Stomach (tissue), 4 donors: ENCODE results near the gene GABBR2.

Experiments used
- EP300 ChIP-seq: sonication (generic); formaldehyde crosslinking; IDR thresholded peaks from one replicate; pipeline ENCODE4 v1.6.1; 2017; ENCODE audit warnings: antibody characterized with exemption
- POLR2A ChIP-seq, 4 donors: fragments of 450-650 bp; IDR thresholded peaks; one replicate each; pipeline ENCODE4 v1.6.1; 2016; ENCODE audit warnings: antibody characterized with exemption in 4 of 4, control low read depth in 2 of 4, mild to moderate bottlenecking in 1 of 4, moderate library complexity in 1 of 4
- TF ChIP-seq, protein P1 (sequence below), 7 experiments: fragments of 450-650 bp in 4 of 7; fragments of 200-600 bp in 3 of 7; sonication (generic) in 3 of 7; IDR thresholded peaks; one replicate each; pipeline ENCODE4 v1.5.1; 2016 to 2019; ENCODE audit warnings: antibody characterized with exemption in 7 of 7, control low read depth in 2 of 7, mild to moderate bottlenecking in 1 of 7

DNA sequence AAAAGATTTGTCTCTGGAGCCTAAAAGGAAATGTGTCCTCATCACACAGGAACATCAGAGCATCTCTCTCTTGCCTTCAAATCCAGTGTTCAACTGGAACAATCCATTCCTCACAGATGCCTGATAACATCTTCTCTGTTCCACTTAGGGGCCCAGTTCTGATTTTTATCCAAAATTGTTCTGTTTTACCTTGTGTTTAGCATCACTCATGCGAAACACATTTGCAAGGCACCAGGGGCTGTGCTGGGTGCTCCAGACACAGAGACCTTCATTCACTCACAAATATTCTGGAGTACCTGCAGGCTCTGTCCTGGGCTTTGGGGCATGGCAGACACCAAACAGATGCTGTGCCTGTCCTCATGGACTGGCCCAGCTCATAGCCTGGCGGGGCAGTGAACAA lies 13.8 kb downstream of the GABBR2 start:
- TF ChIP-seq EP300, result no peak
- TF ChIP-seq, protein P1, sequence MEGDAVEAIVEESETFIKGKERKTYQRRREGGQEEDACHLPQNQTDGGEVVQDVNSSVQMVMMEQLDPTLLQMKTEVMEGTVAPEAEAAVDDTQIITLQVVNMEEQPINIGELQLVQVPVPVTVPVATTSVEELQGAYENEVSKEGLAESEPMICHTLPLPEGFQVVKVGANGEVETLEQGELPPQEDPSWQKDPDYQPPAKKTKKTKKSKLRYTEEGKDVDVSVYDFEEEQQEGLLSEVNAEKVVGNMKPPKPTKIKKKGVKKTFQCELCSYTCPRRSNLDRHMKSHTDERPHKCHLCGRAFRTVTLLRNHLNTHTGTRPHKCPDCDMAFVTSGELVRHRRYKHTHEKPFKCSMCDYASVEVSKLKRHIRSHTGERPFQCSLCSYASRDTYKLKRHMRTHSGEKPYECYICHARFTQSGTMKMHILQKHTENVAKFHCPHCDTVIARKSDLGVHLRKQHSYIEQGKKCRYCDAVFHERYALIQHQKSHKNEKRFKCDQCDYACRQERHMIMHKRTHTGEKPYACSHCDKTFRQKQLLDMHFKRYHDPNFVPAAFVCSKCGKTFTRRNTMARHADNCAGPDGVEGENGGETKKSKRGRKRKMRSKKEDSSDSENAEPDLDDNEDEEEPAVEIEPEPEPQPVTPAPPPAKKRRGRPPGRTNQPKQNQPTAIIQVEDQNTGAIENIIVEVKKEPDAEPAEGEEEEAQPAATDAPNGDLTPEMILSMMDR (IDR thresholded peaks at IDR 0.05), result no peak
- TF ChIP-seq POLR2A (IDR thresholded peaks at IDR 0.05), result no peak
